ENCODE data around the gene C10orf120. TPM values are rescaled to one million over a fixed set of nuclear protein-coding genes. Genes with fewer than 3 reads are reported as not detected.

The C10orf120 gene
- total and polyA plus RNA-seq, 10 of the 15 experiments (the other 5 are each of a cell fraction or from before 2014, with no cell fraction given), result not detected

- TF ChIP-seq, protein P1, sequence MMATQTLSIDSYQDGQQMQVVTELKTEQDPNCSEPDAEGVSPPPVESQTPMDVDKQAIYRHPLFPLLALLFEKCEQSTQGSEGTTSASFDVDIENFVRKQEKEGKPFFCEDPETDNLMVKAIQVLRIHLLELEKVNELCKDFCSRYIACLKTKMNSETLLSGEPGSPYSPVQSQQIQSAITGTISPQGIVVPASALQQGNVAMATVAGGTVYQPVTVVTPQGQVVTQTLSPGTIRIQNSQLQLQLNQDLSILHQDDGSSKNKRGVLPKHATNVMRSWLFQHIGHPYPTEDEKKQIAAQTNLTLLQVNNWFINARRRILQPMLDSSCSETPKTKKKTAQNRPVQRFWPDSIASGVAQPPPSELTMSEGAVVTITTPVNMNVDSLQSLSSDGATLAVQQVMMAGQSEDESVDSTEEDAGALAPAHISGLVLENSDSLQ (IDR thresholded peaks at IDR 0.05), result no peak
- TF ChIP-seq PML (IDR thresholded peaks at IDR 0.05; ENCODE audit: low read length), result no peak
Measured at GRCh38 chr10:122658356-122659049, 41.1 kb downstream of the C10orf120 start (continued).

GRCh38 chr10:122657729-122658128 lies 41.9 kb downstream of the C10orf120 start:
- no peaks in the 10 kb centered on the region for H3K4me1 ChIP-seq (ENCODE audit: control insufficient read depth, insufficient read depth, low read length)
- ATAC-seq (no peak), DNase-seq (ENCODE audit: low read depth, low spot score) (no peak), FAIRE-seq (no peak)
- CTCF ChIA-PET, result interaction anchor here (0.6 kb wide), 1 partner anchor 28 kb away, joined by 3 read pairs; no protein-coding TSS in a partner anchor
- no peak overlapping the region for H3K9ac ChIP-seq (ENCODE audit: control insufficient read depth, insufficient read depth, low read length)
- no TSS peak for BruUV-seq (replicated peaks)
- H4K20me1 ChIP-seq (ENCODE audit: control insufficient read depth, insufficient read depth), result no peaks in the 10 kb centered on the region
- 2% methylated on average over 3 of the region's 3 CpGs for WGBS (ENCODE audit: insufficient coverage, insufficient replicate concordance, low lambda C conversion rate, missing lambda C conversion rate)
- peaks cover 5% of the 10 kb centered on the region in 2 experiments; a peak in 3 of 4 replicates for H3K27me3 ChIP-seq (replicated peaks in 1 of 2; ENCODE audit: control insufficient read depth in 2 of 2, insufficient read depth in 2 of 2, low read length in 1 of 2)
- TF ChIP-seq KLF5 (IDR thresholded peaks at IDR 0.05; ENCODE audit: partially characterized antibody), result no peak
- TF ChIP-seq EZH2 (IDR thresholded peaks at IDR 0.05; ENCODE audit: borderline replicate concordance, control insufficient read depth, low read depth, low read length), result no peak
- intact Hi-C loops (cut with micrococcal nuclease; ENCODE audit: unreplicated experiment) (no loop called here), in situ Hi-C loops (cut with MboI) (no loop called here)
- no peak overlapping the region for H2AFZ ChIP-seq (ENCODE audit: control insufficient read depth, low read depth, low read length)
- no peak overlapping the region for H3K27ac ChIP-seq (ENCODE audit: control insufficient read depth, insufficient read depth)
- H3K79me2 ChIP-seq (ENCODE audit: control insufficient read depth, insufficient read depth, low read length), result no peaks in the 10 kb centered on the region
- POLR2A ChIA-PET, result no interaction called here
- no peaks in the 10 kb centered on the region for H3K9me3 ChIP-seq (replicated peaks; ENCODE audit: control insufficient read depth, insufficient read depth, low read length)
- RAD21 ChIA-PET (ENCODE audit: unreplicated experiment), result no interaction called here
- SMC1A ChIA-PET (ENCODE audit: uncharacterized antibody, unreplicated experiment), result interaction anchor here (1.2 kb wide), 1 partner anchor 9 kb away, joined by 3 read pairs; no protein-coding TSS in a partner anchor
- H3K4me2 ChIP-seq (ENCODE audit: control insufficient read depth, insufficient read depth), result no peak overlapping the region
- H3K36me3 ChIP-seq (ENCODE audit: control insufficient read depth in 2 of 2, insufficient read depth in 2 of 2, low read length in 1 of 2), result no peaks in the 10 kb centered on the region
- no peak overlapping the region for H3K4me3 ChIP-seq

All from GM12878 (cell line).